Heart left ventricle (tissue), 16 donors: ENCODE results near the gene MINK1. TPM values are rescaled to one million over a fixed set of nuclear protein-coding genes. Genes with fewer than 3 reads are reported as not detected.

Source experiments
- ATAC-seq, 4 donors: fragments of 200-7000 bp; cut with Tn5 transposase; one replicate each; pipeline ENCODE4 v1.9.1; 2020 to 2022; ENCODE audit warnings: moderate library complexity in 4 of 4, mild to moderate bottlenecking in 3 of 4, moderate number of reproducible peaks in 1 of 4
- DNase-seq, 5 donors: peaks; one replicate each; pipeline ENCODE4 v3.0.0-alpha.2; 2020
- H3K27ac ChIP-seq, 12 donors: fragments of 200-600 bp; sonication (generic) in 4 of 12; one replicate each; pipeline versions ENCODE4 v1.5.0 to v1.8.0; 2016 to 2022; ENCODE audit warnings: mild to moderate bottlenecking in 2 of 12
- H3K27me3 ChIP-seq, 9 donors: fragments of 200-600 bp; sonication (generic) in 2 of 9; one replicate each; pipeline versions ENCODE4 v1.5.1 to v1.8.0; 2016 to 2022; ENCODE audit warnings: mild to moderate bottlenecking in 3 of 9
- H3K36me3 ChIP-seq, 9 donors: fragments of 200-600 bp; sonication (generic) in 2 of 9; one replicate each; pipeline versions ENCODE4 v1.5.0 to v1.8.0; 2018 to 2022; ENCODE audit warnings: mild to moderate bottlenecking in 2 of 9
- H3K4me1 ChIP-seq, 12 donors: fragments of 200-600 bp; sonication (generic) in 4 of 12; one replicate each; pipeline versions ENCODE4 v1.5.0 to v1.8.0; 2016 to 2022; ENCODE audit warnings: mild to moderate bottlenecking in 3 of 12
- H3K4me3 ChIP-seq, 12 donors: fragments of 200-600 bp; sonication (generic) in 4 of 12; one replicate each; pipeline versions ENCODE4 v1.5.0 to v1.8.0; 2017 to 2022; ENCODE audit warnings: mild to moderate bottlenecking in 9 of 12, moderate library complexity in 4 of 12
- H3K9me3 ChIP-seq, 12 donors: fragments of 200-600 bp; sonication (generic) in 4 of 12; one replicate each; pipeline versions ENCODE4 v1.5.0 to v1.8.0; 2016 to 2022; ENCODE audit warnings: mild to moderate bottlenecking in 1 of 12
- POLR2A ChIP-seq, 2 donors: fragments of 450-650 bp; IDR thresholded peaks; one replicate each; pipeline ENCODE4 v1.6.1; 2017; ENCODE audit warnings: antibody characterized with exemption in 2 of 2, mild to moderate bottlenecking in 2 of 2, moderate library complexity in 2 of 2
- WGBS, 4 donors: extraction: QIAGEN DNeasy Blood & Tissue Kit in 2 of 4; methylation state at CpG; one replicate each; pipeline versions ENCODE4 v1.1.5 to v1.1.7; 2013 to 2018; 5-methylcytosine and 5-hydroxymethylcytosine counted together
- intact Hi-C, 10 donors: fragments of 100-400 bp; cut with DNase I; formaldehyde crosslinking; loops; one replicate each; pipeline versions ENCODE4 v1.11.1 to v1.14.2; 2022
- polyA plus RNA-seq, 2 donors: library from polyadenylated mRNA; stranded (reverse); fragments of 200-250 nt; gene quantifications; one replicate each; pipeline ENCODE4 v1.2.3, GENCODE V29; 2013
- total RNA-seq, 9 donors: library from RNA; depleted of rRNA in 2 of 9; stranded (reverse); fragments of >200 nt in 2 of 9; fragmentation: NEBNext Ultra II Directional in 3 of 9; extraction: Animal tissue kit (Norgen Biotek cat#: 25700) in 3 of 9; gene quantifications; one replicate each; pipeline versions ENCODE4 v1.1.0 to v1.2.4, GENCODE V29; 2016 to 2023
- TF ChIP-seq, protein P1 (sequence below), 12 donors: fragments of 200-600 bp; sonication (generic) in 4 of 12; IDR thresholded peaks; one replicate each; pipeline versions ENCODE4 v1.5.0 to v1.8.0; 2018 to 2022; ENCODE audit warnings: antibody characterized with exemption in 12 of 12, mild to moderate bottlenecking in 5 of 12
- donor health status: ischemic (EF 13 %, LVEDD 7.1; RV severe dilation, severe dysfunction).
- donor health status: healthy with polysubstance abuse.
- donor health status: DM: no; HTN: yes; CAD: no.
- donor health status: DM: no; HTN: no; CAD: no.
- donor health status: ischemic (EF 25% LVEDD 6.9; RV normal size, moderate dysfunction).
- donor health status: ischemic (EF 25% LVEDD 5.7; RV mildly dilated, moderate dysfunction).
- donor health status: healthy.
- donor health status: DM: yes; HTN: yes; CAD: no.
- donor health status: ischemic (EF 35%, LVEDD 5.7; RV mildly dilated, moderate dysfunction).
- donor health status: nonischemic (EF 11% LVEDD 7.7; RV severe dilation, severe dysfunction).
- donor health status: DM: yes; HTN: yes; CAD: no.
- donor health status: PGD.
- donor health status: ischemic (EF 29% LVEDD 5.4; RV normal size, mild dysfunction).
- donor health status: nonischemic (EF 23%, LVEDD 6.1; RV moderate dilation, normal function).

The MINK1 gene
- total and polyA plus RNA-seq, 11 donors, result 23.1 to 55.8 (median 33.0) TPM

GRCh38 chr17:4845118-4845517, 12.0 kb downstream of the MINK1 start:
- intact Hi-C loops, result no loop called here
- H3K4me1 ChIP-seq, result peaks cover 0 to 74% (median 14%) of the 10 kb centered on the region in 12 donors
- no peaks in the 10 kb centered on the region for H3K27me3 ChIP-seq
- no peaks in the 10 kb centered on the region for H3K36me3 ChIP-seq
- H3K9me3 ChIP-seq, result no peaks in the 10 kb centered on the region
- 83 to 91% (median 88%) methylated on average over 5 of the region's 5 CpGs for WGBS, 4 donors
- DNase-seq (no peak), ATAC-seq (peak in 3 of 4 donors; percentile 7 to 51 (median 40))
- H3K4me3 ChIP-seq, result no peak overlapping the region
- peak overlapping the region in 1 of 12 donors; percentile 67 for H3K27ac ChIP-seq
- TF ChIP-seq, protein P1, sequence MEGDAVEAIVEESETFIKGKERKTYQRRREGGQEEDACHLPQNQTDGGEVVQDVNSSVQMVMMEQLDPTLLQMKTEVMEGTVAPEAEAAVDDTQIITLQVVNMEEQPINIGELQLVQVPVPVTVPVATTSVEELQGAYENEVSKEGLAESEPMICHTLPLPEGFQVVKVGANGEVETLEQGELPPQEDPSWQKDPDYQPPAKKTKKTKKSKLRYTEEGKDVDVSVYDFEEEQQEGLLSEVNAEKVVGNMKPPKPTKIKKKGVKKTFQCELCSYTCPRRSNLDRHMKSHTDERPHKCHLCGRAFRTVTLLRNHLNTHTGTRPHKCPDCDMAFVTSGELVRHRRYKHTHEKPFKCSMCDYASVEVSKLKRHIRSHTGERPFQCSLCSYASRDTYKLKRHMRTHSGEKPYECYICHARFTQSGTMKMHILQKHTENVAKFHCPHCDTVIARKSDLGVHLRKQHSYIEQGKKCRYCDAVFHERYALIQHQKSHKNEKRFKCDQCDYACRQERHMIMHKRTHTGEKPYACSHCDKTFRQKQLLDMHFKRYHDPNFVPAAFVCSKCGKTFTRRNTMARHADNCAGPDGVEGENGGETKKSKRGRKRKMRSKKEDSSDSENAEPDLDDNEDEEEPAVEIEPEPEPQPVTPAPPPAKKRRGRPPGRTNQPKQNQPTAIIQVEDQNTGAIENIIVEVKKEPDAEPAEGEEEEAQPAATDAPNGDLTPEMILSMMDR (IDR thresholded peaks at IDR 0.05), result no peak
- TF ChIP-seq POLR2A (IDR thresholded peaks at IDR 0.05), result no peak

GRCh38 chr17:4846635-4847390, 13.7 kb downstream of the MINK1 start:
- 86 to 93% (median 90%) methylated on average over 13 of the region's 13 CpGs for WGBS, 4 donors
- Histone ChIP-seq H3K9me3 (no peaks in the 10 kb centered on the region), H3K4me1 (peaks cover 0 to 80% (median 19%) of the 10 kb centered on the region in 12 donors), H3K27me3 (no peaks in the 10 kb centered on the region), H3K4me3 (no peak overlapping the region), H3K36me3 (no peaks in the 10 kb centered on the region), H3K27ac (no peak overlapping the region)
- intact Hi-C loops, result no loop called here
- ATAC-seq (no peak), DNase-seq (no peak)
- TF ChIP-seq, protein P1 (IDR thresholded peaks at IDR 0.05), result no peak
- TF ChIP-seq POLR2A (IDR thresholded peaks at IDR 0.05), result no peak

DNA sequence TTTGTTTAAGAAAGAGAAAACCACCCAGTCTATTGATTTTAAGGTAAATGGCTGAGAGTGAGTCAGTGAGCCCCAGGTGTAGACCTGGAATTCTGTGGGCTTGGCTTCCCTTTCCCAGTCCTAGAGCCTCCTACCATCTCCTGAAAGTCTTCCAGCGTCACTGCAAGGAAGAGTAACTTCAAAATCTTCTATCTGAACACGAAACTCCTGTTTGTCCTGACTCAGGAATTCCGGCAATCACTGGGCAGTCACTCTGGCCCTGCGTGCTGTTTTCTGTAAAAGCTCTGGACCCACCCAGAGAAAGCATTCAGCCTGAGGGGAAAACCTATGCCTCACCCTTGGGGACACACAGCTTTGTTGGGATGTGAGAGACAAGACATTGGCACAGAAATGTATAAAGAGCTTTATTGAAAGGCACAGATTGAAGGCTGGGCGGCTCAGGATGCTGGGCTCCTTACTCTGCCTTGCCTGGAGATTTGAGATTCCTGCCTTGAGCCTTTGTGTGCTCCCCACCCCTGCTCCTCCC, 15.9 kb downstream of the MINK1 start:
- Histone ChIP-seq H3K36me3 (peaks cover 0 to under 1% (median 0%) of the 10 kb centered on the region in 9 donors), H3K4me1 (peaks cover 0 to 67% (median 19%) of the 10 kb centered on the region in 12 donors), H3K27ac (peak overlapping the region in 6 of 12 donors; percentile 4 to 68 (median 28)), H3K9me3 (no peaks in the 10 kb centered on the region), H3K27me3 (no peaks in the 10 kb centered on the region), H3K4me3 (no peak overlapping the region)
- ATAC-seq, result peak in 3 of 4 donors; percentile 28 to 64 (median 35)
- no peak for DNase-seq
- intact Hi-C loops, result no loop called here
- TF ChIP-seq POLR2A (IDR thresholded peaks at IDR 0.05), result no peak
- TF ChIP-seq, protein P1 (IDR thresholded peaks at IDR 0.05), result no peak
- whole genome bisulfite sequencing, 4 donors, result 74 to 83% (median 80%) methylated on average over 5 of the region's 5 CpGs

- intact Hi-C loops, result no loop called here
Observed at GRCh38 chr17:4850246-4850645, 17.1 kb downstream of the MINK1 start.

More at GRCh38 chr17:4850246-4850645, 17.1 kb downstream of the MINK1 start:
- H3K9me3 ChIP-seq, result no peaks in the 10 kb centered on the region
- H3K27me3 ChIP-seq, result no peaks in the 10 kb centered on the region
- peaks cover 0 to 8% (median 0%) of the 10 kb centered on the region in 9 donors for H3K36me3 ChIP-seq
- DNase-seq, result no peak
- peak overlapping the region in 1 of 12 donors; percentile 68 for H3K27ac ChIP-seq
- WGBS, 4 donors, result 76 to 93% (median 85%) methylated on average over 2 of the region's 2 CpGs
- peaks cover 0 to 58% (median 19%) of the 10 kb centered on the region in 12 donors for H3K4me1 ChIP-seq
- H3K4me3 ChIP-seq, result no peak overlapping the region
- TF ChIP-seq, protein P1 (IDR thresholded peaks at IDR 0.05), result no peak
- no peak for TF ChIP-seq POLR2A (IDR thresholded peaks at IDR 0.05)
- ATAC-seq, result no peak
